HG03342 (cell line): ENCODE results near the gene ATG4D.
"Not testable (repeated sequence)": the region's sequence is repeated elsewhere in the genome, so short reads cannot be mapped to it uniquely, and the experiment has no call there.

Experiments
- ATAC-seq: cut with Tn5 transposase; IDR thresholded peaks from one replicate; pipeline ENCODE4 v1.9.1; 2021; ENCODE audit warnings: mild to moderate bottlenecking, moderate library complexity; ENCODE audit not compliant: unreplicated experiment

ATG4D gene

GRCh38 chr19:10550336-10550735, 6.6 kb downstream of the ATG4D start:
- no peak for ATAC-seq

GRCh38 chr19:10551006-10551405, 7.3 kb downstream of the ATG4D start:
- not testable (repeated sequence) for ATAC-seq

DNA sequence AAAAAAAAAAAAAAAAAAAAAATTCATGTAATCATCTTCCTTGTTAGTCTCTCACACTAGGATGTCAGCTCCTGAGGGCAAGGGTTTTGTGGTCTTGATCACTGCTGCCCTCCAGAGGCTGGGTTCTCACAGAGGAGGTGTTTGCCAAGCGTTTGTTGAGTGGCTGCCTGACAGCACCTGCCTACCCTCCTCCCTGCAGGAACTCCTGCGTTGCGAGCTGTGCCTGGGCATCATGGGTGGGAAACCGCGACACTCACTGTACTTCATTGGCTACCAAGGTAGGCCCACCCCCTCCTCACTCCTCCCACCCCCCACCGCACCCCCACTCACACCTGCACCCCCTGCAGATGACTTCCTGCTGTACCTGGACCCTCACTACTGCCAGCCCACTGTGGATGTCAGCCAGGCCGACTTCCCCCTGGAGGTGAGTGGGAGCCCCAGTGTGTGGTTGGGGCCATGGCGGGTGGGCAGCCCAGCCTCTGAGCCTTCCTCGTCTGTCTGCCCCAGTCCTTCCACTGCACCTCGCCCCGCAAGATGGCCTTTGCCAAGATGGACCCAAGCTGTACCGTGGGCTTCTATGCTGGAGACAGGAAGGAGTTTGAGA, 8.1 kb downstream of the ATG4D start:
- ATAC-seq: no peak

DNA sequence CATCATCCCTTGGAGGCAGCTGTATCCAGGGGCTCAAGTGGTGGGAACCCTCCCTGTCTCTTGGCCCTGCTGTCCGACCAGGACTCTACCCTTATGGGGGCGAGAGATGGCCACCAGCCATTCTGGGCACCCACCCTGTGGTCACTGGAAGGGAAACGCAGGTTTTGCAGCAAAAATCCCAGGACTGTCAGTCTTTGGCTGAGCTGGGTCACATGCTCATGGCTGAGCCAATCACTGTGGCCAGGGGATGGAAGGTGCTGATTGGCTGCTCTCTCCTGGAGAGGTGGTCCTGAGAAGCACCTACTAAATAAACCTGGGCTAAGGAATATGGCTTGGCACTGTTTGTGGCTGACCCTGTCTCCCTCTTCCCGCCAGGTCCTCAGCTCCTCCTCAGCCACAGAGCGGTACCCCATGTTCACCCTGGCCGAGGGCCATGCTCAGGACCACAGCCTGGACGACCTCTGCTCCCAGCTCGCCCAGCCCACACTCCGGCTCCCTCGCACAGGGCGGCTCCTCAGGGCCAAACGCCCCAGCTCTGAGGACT, 8.9 kb downstream of the ATG4D start:
- no peak for ATAC-seq

DNA sequence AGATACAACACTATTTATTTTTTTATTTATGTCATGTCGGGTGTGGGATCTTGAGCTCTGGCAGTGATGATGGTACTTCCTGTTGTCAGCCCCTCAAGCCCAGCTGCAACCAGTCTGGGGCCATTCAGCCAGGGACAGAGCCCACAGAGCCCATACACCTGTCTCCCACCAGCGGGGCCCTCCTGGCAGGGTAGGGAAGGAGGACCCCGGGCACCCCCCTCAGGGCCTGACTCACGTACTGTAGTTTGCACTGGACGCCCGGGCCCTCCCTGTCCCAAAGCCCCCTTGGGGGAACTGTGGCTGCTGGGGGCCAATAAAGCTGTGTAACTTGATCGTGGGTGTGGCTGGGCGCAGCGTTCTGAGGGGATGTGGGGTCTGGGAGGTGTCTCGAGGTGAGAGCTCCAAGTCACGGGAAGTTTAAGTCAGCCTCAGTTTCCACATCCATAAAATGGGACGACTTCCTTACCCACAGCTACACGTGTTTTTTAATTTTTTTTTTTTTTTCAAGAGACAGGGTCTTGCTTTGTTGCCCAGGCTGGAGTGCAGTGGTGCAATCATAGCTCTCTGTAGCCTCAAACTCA, 9.5 kb downstream of the ATG4D start:
- ATAC-seq: no peak

- ATAC-seq: no peak
Observed at GRCh38 chr19:10553943-10554381, 10.3 kb downstream of the ATG4D start.

DNA sequence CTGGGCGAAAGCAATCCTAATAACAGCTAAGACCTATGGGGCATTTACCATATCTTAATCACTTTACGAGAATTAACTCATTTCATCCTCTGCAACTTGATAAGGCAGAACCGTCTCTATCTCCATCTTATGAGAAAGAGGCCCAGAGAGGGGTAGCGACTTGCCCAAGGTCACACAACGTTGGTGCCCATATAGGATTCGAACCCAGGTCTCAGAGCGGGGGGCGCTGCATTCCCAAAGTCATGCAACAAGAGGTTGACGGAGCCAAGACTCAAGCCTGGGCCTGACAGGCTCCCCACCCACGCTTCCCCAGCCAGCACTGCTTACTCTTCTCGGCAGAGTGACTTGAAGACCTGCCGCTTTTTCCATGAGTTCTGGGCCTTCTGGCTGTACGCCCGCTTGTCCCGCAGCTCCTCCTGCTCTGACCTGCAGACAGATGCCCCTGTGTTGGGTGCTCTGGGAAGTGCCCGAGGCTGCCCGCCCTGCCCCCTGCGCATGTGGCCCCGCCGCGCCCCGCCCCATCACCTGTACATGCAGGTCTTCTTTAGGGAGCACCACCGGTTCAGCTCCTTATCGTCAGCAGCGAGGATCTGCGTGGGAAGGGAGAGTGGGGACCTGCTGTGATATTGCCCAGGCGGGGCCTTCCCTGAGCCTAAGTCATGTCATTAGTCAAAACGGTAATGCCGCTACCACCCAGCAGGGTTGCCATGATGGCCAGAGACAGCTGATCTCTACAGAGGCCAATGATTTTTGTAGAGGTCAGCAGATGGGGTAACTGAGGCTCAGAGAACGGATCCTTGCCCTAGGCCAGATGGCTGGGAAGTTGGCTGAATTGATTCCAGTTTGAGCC, 11.3 kb downstream of the ATG4D start:
- no peak for ATAC-seq

GRCh38 chr19:10555610-10555973, 11.9 kb downstream of the ATG4D start:
- no peak for ATAC-seq

GRCh38 chr19:10557603-10558197, 14.0 kb downstream of the ATG4D start:
- no peak for ATAC-seq

DNA sequence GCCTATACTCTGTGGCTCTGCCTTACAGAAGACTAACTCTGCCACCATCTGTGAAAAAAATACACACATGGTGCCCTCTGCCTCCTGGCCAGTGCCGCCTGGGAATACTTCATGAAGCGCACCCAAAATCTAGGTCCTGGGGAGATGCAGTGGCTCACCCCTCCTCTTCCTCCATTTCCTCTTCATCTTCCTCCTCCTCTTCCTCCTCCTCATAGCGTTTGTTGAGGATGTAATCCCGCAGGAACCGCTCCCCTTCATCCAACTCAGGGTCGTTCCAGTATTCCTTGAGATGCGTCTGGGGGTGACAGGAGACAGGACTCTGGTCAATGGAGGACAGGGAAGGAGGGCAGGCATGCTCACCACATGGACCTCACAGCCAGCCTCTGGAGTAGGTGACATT, 16.4 kb downstream of the ATG4D start:
- ATAC-seq: no peak

DNA sequence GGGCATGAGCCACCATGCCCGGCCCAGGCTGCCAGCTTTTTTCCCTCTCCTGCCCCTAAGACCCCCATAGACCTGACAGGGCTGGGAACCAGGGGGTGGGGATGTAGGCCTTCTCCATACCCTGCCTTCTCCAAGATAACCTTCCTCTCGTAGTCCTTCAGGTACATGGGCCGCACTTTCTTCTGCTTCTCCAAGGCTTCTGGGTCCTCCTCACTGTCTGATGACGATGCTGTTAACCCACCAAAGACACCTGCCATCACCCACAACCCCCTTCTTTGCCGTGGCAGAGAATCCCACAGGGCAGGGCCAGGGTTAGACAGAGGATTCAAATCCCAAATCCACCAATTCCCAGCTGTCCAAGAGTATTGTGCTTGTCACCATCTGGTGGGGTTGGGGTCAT, 18.9 kb downstream of the ATG4D start:
- ATAC-seq: no peak

DNA sequence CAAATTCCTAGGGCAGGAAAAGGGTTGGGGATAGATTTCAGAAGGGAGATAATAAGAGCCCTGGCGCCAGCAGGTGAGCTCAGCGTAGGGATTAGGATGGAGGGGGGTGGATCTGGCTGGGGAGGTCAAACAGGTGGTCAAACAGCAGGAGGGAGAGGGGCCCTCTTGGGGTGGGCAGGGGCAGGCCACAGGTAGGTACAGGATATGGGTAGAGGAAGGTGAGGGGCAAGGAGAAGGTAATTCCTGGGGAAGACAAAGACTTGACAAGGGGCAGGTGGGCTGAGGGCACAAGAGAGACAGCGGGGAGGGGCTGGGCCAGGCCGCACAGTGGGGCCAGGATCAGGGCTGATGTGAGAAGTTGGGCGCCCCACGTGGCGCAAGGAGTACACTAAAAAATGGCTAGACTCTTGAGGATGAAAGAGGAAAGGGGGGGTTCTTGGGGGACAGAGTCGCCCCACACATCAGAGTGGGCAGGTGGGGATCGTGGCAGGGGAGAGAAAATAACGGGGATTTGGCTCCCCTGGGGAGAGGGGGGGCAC, 21.4 kb downstream of the ATG4D start:
- ATAC-seq: no peak

DNA sequence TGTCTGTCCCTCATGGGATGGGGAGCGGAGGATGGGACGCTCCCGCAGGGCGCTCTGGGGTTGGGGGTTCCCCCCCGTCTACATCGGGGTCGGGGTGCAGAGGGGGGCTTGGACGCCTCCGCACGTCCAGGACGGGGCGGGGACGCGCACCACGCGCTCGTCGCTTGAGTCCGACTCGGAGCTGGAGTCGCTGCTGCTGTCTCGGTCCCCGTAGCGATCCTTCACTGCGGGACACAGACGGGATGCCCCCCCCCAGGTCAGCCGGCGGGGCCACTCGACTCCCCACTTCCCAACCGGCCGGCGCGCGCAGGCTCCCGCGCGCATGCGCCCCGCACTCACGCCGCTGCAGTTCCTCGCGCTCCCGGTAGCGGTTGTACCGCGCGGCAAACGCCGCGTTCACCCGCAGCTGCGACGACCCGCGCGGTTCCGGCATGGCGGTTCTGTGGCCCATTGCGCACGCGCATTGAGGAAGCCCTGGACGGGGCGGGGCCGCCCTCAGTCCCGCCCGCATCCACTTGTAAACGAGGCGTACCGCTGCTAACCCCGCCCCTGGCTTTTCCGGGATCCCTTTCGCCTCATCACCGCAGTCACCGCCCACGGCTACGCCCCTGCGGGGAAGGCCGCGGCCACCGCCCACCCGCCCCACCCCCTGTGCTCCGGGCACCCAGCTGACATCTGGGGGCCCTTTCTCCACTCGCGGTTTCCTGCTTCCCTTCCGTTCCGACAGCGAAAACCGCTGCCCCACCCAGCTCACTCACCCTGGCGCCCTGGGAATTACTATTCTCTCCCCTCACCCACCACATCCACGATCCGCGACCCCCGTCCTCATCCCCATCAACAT, 22.1 kb downstream of the ATG4D start, which contains the start of gene KRI1:
Gene KRI1 (minus strand): TSS at position 444 of the 841 bp plus-strand sequence. CDS start 11 bp downstream, at position 433.
- peak; percentile 38 for ATAC-seq

DNA sequence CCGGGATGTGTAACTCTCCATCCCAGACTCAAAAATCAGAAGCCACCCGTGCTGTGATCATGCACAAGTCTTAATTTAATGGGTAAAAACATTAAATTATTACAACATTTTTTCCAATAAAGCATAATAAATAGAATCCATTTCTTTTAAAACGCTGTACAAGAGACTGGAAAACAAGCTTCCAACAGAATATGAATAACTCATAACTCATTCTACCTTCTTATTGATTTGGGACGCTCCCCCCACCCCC, 22.6 kb downstream of the ATG4D start:
- no peak for ATAC-seq

GRCh38 chr19:10566658-10567410, 23.1 kb downstream of the ATG4D start:
- ATAC-seq: no peak

DNA sequence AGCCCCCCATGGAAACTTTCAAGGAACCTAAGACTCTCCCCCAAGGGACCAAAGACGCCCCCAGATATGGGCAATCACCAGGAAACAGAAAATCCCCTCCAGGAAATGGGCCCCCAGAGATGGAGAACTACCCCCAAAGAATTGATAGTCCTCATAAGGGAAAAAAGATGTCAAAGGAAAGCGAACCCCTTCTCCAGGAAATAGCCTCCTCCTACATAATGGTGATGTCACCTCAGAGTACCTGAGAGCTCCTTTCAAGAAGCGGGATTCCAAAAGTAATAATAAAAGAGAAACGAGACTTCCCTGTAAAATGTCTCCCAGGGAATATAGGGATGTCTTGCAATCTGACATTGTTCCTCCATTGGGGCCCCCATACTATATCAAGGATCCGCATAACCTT, 24.0 kb downstream of the ATG4D start:
- no peak for ATAC-seq

DNA sequence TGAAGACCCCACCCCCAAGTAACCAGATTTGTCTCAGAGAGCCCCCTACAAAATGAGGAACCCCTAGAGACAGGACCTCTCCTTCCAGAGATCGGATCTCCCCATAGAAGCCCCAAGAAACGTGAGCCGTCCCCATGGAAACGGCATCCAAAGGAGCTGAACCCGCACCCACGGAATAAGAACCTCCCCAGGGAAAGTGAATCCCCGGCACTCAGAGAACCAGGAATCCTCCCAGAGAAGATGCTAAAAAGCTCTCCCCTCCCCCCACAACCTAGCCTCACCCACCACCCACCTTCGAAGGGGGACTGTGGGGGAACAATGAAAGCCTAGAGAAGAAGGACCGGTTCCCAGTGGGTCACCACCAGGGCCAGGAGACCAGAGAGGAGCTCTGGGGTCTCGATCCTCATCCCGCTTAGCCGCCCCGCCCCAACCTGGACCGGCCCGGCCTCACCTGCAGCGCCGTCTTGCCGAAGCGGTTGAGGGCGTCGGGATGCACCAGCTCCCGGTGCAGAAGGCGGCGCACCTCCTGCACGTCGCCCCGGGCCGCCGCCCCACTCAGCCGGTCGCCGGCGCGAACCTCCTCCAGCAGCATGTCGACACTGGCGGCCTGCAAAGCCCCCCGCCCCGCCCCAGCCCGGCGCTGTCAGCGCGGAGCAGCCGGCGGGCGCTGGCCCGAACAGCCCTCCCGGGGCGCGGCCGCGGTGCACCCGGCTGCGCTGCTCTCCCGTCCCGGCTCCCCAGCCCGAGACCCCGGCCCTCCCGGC, 24.5 kb downstream of the ATG4D start:
- ATAC-seq: peak; percentile 1

DNA sequence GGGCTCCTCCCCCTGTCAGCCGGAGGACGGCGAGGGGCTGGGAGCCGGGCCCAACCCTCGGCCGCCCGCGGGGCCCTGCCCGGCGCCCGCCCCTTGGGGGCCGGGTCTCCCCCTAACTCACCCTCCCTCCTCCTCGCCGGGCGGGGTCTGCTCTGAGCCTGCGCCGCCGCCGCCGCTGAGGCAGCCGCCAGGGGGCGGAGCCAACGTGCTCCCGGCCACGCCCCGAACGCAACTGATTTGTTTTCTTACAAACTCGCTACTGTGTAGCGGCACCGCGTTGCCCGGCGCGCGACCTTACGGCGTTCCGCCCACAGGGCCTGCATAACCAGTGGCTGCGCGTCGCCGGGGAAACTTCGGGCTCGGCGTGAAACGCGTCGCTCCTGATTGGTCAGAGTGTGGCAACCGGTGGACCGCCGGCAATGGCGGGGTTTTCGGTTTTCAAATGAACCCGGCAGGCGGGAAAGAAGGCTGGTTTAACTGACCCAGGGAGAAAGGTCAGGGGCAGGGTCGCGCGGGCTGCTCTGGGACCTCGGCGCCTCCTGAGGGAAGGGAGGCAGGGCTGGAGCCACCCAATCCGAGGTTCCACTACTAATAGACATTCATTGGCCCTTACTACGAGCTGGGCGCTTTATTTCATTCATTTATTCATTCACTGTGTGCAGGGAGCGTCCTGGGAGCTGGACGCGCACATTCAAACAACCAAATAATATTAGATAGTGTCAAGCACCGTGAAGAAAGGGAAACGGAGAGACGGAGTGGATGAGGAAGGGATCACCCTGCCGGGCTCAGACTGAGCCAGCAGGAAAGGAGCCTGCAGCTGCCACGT, 25.3 kb downstream of the ATG4D start, which contains the start of gene CDKN2D:
Gene CDKN2D (minus strand): TSS at position 154 of the 826 bp plus-strand sequence. CDS start 326 bp downstream, outside the sequence.
- ATAC-seq: peak; percentile 61
